ENCODE results near the gene PLEKHA8.
A peak's percentile ranks its signal among the peaks of the same experiment; 100 is the strongest.
"Not testable (repeated sequence)": the region's sequence is repeated elsewhere in the genome, so short reads cannot be mapped to it uniquely, and the experiment has no call there.

PLEKHA8 gene

GRCh38 chr7:30091491-30091912, 63.3 kb downstream of the PLEKHA8 start:
- Mint-ChIP-seq H3K27ac (no peak overlapping the region), H3K27me3 (no peaks in the 10 kb centered on the region), H3K4me1 (ENCODE audit: low read depth) (no peaks in the 10 kb centered on the region), H3K36me3 (peaks cover 3% of the 10 kb centered on the region), H3K9me3 (ENCODE audit: low read depth) (no peaks in the 10 kb centered on the region), H3K4me3 (no peak overlapping the region)

GRCh38 chr7:30091987-30092386, 63.8 kb downstream of the PLEKHA8 start:
- Mint-ChIP-seq H3K27me3 (no peaks in the 10 kb centered on the region), H3K27ac (no peak overlapping the region), H3K4me1 (ENCODE audit: low read depth) (no peaks in the 10 kb centered on the region)

DNA sequence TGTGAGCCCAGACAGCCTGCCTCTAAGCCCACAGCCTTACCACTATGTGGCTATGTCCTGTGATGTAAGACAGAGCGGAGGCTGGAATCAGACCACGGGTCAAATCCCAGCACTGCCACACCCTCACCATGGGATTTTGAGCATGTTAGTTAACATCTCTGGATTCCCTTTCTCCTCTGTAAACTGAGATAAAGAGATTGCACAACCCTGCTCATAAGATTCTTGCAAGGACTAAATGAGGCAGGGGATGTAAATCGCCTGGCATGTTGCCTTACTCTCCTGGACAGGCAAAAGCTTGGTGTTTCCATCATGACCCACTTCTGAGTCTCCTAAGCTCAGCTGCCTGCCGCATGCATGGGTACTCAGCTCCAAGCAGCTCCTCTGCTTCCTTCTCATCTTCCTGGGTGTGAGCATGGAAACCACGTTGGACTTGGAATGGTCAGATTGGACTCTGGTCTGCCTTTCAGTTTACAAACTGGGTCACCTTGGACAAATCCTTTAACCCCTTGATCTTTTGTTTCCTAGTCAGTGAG, 65.3 kb downstream of the PLEKHA8 start:
- no peaks in the 10 kb centered on the region for H3K27me3 Mint-ChIP-seq
- H3K36me3 Mint-ChIP-seq: peaks cover 6% of the 10 kb centered on the region
- H3K4me3 Mint-ChIP-seq: no peak overlapping the region
- H3K4me1 Mint-ChIP-seq (ENCODE audit: low read depth): no peaks in the 10 kb centered on the region
- H3K9me3 Mint-ChIP-seq (ENCODE audit: low read depth): no peaks in the 10 kb centered on the region
- no peak overlapping the region for H3K27ac Mint-ChIP-seq

More at GRCh38 chr7:30091987-30092386, 63.8 kb downstream of the PLEKHA8 start:
- peaks cover 3% of the 10 kb centered on the region for H3K36me3 Mint-ChIP-seq
- H3K9me3 Mint-ChIP-seq (ENCODE audit: low read depth): no peaks in the 10 kb centered on the region
- no peak overlapping the region for H3K4me3 Mint-ChIP-seq

DNA sequence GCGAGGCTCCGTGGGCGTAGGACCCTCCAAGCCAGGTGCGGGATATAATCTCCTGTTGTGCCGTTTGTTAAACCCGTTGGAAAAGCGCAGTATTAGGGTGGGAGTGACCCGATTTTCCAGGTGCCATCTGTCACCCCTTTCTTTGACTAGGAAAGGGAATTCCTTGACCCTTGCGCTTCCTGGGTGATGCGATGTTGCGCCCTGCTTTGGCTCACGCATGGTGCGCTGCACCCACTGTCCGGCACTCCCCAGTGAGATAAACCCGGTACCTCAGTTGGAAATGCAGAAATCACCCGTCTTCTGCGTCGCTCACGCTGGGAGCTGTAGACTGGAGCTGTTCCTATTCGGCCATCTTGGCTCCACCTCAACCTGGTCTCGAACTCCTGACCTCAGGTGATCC, 70.4 kb downstream of the PLEKHA8 start:
- not testable (repeated sequence) for H3K4me1 Mint-ChIP-seq (ENCODE audit: low read depth); H3K4me3 Mint-ChIP-seq; H3K27me3 Mint-ChIP-seq; H3K27ac Mint-ChIP-seq; H3K9me3 Mint-ChIP-seq (ENCODE audit: low read depth)
- H3K36me3 Mint-ChIP-seq: peaks cover 13% of the 10 kb centered on the region

- H3K27me3 Mint-ChIP-seq: no peaks in the 10 kb centered on the region
- peaks cover 10% of the 10 kb centered on the region for H3K36me3 Mint-ChIP-seq
- H3K4me1 Mint-ChIP-seq (ENCODE audit: low read depth): no peaks in the 10 kb centered on the region
- no peak overlapping the region for H3K4me3 Mint-ChIP-seq
- no peaks in the 10 kb centered on the region for H3K9me3 Mint-ChIP-seq (ENCODE audit: low read depth)
- no peak overlapping the region for H3K27ac Mint-ChIP-seq
Observed at GRCh38 chr7:30102281-30102680, 74.1 kb downstream of the PLEKHA8 start.

DNA sequence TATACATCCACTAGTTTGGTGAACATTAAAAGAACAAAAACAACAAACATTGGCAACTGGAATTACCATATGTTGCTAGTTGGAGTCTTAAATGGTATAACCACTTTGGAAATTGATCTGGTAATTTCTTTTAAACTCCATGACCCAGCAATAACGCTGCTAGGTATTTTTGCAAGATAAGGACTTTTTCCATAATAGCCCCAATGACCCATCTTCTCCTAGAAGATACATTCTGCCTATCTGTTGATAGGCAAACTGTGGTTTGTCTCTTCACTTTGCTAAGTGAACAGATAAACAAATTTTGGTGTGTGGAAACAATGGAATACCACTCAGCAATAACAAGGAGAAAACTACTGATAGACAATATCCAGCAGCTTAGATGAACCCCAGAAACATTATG, 75.9 kb downstream of the PLEKHA8 start:
- no peak overlapping the region for H3K27ac Mint-ChIP-seq
- H3K36me3 Mint-ChIP-seq: peaks cover 5% of the 10 kb centered on the region
- H3K27me3 Mint-ChIP-seq: no peaks in the 10 kb centered on the region
- H3K4me1 Mint-ChIP-seq (ENCODE audit: low read depth): no peaks in the 10 kb centered on the region
- no peaks in the 10 kb centered on the region for H3K9me3 Mint-ChIP-seq (ENCODE audit: low read depth)
- no peak overlapping the region for H3K4me3 Mint-ChIP-seq

DNA sequence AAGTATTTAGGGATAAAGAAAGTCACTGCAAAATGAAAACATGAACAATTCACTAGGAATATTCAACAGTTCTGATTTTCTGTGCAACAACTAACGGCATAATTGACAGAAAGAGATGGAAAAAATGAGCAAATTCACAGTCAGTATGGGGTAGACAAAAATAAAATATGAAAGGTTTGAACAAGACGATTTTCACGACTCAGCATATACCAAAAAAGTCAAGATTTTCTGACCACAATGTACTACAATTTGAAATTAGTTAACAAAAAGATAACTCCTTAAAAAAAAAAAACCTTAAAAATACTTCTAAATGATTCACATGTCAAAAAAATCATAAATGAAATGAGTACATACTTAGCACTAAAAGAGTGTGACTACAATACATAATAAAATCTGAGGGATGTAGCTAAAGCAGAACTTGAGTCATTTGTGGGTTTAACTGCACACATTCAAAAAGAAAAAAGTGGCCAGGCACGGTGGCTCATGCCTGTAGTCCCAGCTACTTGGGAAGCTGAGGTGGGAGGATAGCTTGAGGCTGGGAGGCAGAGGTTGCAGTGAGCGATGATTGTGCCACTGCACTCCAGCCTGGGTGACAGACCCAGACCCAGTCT, 84.0 kb downstream of the PLEKHA8 start:
- Mint-ChIP-seq H3K9me3 (ENCODE audit: low read depth) (peaks cover 10% of the 10 kb centered on the region), H3K4me1 (ENCODE audit: low read depth) (peaks cover 7% of the 10 kb centered on the region), H3K4me3 (no peak overlapping the region), H3K27ac (no peak overlapping the region), H3K36me3 (peaks cover 19% of the 10 kb centered on the region), H3K27me3 (no peaks in the 10 kb centered on the region)

GRCh38 chr7:30113144-30113543, 84.9 kb downstream of the PLEKHA8 start:
- Mint-ChIP-seq H3K27ac (no peak overlapping the region), H3K36me3 (peaks cover 19% of the 10 kb centered on the region), H3K9me3 (ENCODE audit: low read depth) (peaks cover 10% of the 10 kb centered on the region), H3K27me3 (no peaks in the 10 kb centered on the region), H3K4me1 (ENCODE audit: low read depth) (peaks cover 7% of the 10 kb centered on the region), H3K4me3 (no peak overlapping the region)

GRCh38 chr7:30114536-30115238, 86.5 kb downstream of the PLEKHA8 start:
- H3K4me1 Mint-ChIP-seq (ENCODE audit: low read depth): peaks cover 7% of the 10 kb centered on the region
- no peak overlapping the region for H3K27ac Mint-ChIP-seq
- peaks cover 10% of the 10 kb centered on the region for H3K9me3 Mint-ChIP-seq (ENCODE audit: low read depth)
- no peak overlapping the region for H3K4me3 Mint-ChIP-seq
- H3K36me3 Mint-ChIP-seq: peaks cover 19% of the 10 kb centered on the region
- H3K27me3 Mint-ChIP-seq: no peaks in the 10 kb centered on the region

- H3K27me3 Mint-ChIP-seq: no peaks in the 10 kb centered on the region
- peaks cover 7% of the 10 kb centered on the region for H3K4me1 Mint-ChIP-seq (ENCODE audit: low read depth)
- H3K27ac Mint-ChIP-seq: no peak overlapping the region
- H3K9me3 Mint-ChIP-seq (ENCODE audit: low read depth): peaks cover 10% of the 10 kb centered on the region
- H3K36me3 Mint-ChIP-seq: peaks cover 15% of the 10 kb centered on the region
- no peak overlapping the region for H3K4me3 Mint-ChIP-seq
Observed at GRCh38 chr7:30115709-30116297, 87.6 kb downstream of the PLEKHA8 start.

GRCh38 chr7:30116771-30117170, 88.6 kb downstream of the PLEKHA8 start:
- no peaks in the 10 kb centered on the region for H3K27me3 Mint-ChIP-seq
- H3K27ac Mint-ChIP-seq: no peak overlapping the region
- no peak overlapping the region for H3K4me3 Mint-ChIP-seq
- peaks cover 15% of the 10 kb centered on the region for H3K36me3 Mint-ChIP-seq
- H3K4me1 Mint-ChIP-seq (ENCODE audit: low read depth): peaks cover 7% of the 10 kb centered on the region
- H3K9me3 Mint-ChIP-seq (ENCODE audit: low read depth): peaks cover 10% of the 10 kb centered on the region

- Mint-ChIP-seq H3K27ac (no peak overlapping the region), H3K4me1 (ENCODE audit: low read depth) (peaks cover 7% of the 10 kb centered on the region), H3K9me3 (ENCODE audit: low read depth) (peaks cover 8% of the 10 kb centered on the region), H3K4me3 (no peak overlapping the region), H3K27me3 (no peaks in the 10 kb centered on the region), H3K36me3 (peaks cover 9% of the 10 kb centered on the region)
Observed at GRCh38 chr7:30117896-30118295, 89.7 kb downstream of the PLEKHA8 start.

- Mint-ChIP-seq H3K27me3 (no peaks in the 10 kb centered on the region), H3K27ac (no peak overlapping the region), H3K4me3 (no peak overlapping the region), H3K4me1 (ENCODE audit: low read depth) (peaks cover under 1% of the 10 kb centered on the region), H3K9me3 (ENCODE audit: low read depth) (no peaks in the 10 kb centered on the region), H3K36me3 (no peaks in the 10 kb centered on the region)
Observed at GRCh38 chr7:30119890-30120577, 91.8 kb downstream of the PLEKHA8 start.

- Mint-ChIP-seq H3K4me1 (ENCODE audit: low read depth) (peaks cover 9% of the 10 kb centered on the region), H3K27ac (peak overlapping the region; percentile 0), H3K9me3 (ENCODE audit: low read depth) (no peaks in the 10 kb centered on the region), H3K36me3 (peaks cover 2% of the 10 kb centered on the region), H3K4me3 (peak overlapping the region; percentile 86), H3K27me3 (no peaks in the 10 kb centered on the region)
Observed at GRCh38 chr7:30133736-30134610, 105.8 kb downstream of the PLEKHA8 start.

Data from activated naive CD8-positive, alpha-beta T cell (primary cell).